Prostate gland (tissue), 2 donors: ENCODE results near the gene PRR12. TPM values are rescaled to one million over a fixed set of nuclear protein-coding genes. Genes with fewer than 3 reads are reported as not detected.

Source experiments
- DNase-seq: peaks from one replicate; pipeline ENCODE4 v3.0.0-alpha.2; 2019; ENCODE audit warnings: low spot score
- H3K27ac ChIP-seq, 2 donors: fragments of 200-600 bp; sonication (generic); 2 replicates each; pipeline ENCODE4 v1.5.1; 2017 to 2019
- H3K27me3 ChIP-seq: fragments of 200-600 bp; sonication (generic); replicated peaks from 2 replicates; pipeline ENCODE4 v1.5.1; 2019; ENCODE audit not compliant: insufficient read depth
- H3K36me3 ChIP-seq, 2 donors: fragments of 200-600 bp; sonication (generic); 1 replicate in 1 of 2; 2 replicates in 1 of 2; pipeline versions ENCODE4 v1.5.1 to v1.8.1; 2017 to 2019
- H3K4me1 ChIP-seq: fragments of 200-600 bp; sonication (generic); replicated peaks from 2 replicates; pipeline ENCODE4 v1.5.1; 2019
- H3K4me3 ChIP-seq, 2 donors: fragments of 200-600 bp; sonication (generic); 2 replicates each; pipeline ENCODE4 v1.5.1; 2017 to 2019
- H3K9me3 ChIP-seq: fragments of 200-600 bp; sonication (generic); 2 replicates; pipeline ENCODE4 v1.5.1; 2017
- CTCF ChIP-seq, 4 experiments: fragments of 200-600 bp in 2 of 4; fragments of 450-650 bp in 2 of 4; sonication (generic) in 2 of 4; IDR thresholded peaks; 1 replicate in 3 of 4; 2 replicates in 1 of 4; pipeline ENCODE4 v1.5.1; 2016 to 2019; ENCODE audit warnings: antibody characterized with exemption in 4 of 4, mild to moderate bottlenecking in 2 of 4, moderate library complexity in 2 of 4
- POLR2A ChIP-seq: fragments of 450-650 bp; IDR thresholded peaks from one replicate; pipeline ENCODE4 v1.6.1; 2016; ENCODE audit warnings: antibody characterized with exemption, mild to moderate bottlenecking
- POLR2AphosphoS5 ChIP-seq: sonication (generic); formaldehyde crosslinking; IDR thresholded peaks from one replicate; pipeline ENCODE4 v1.6.1; 2017; ENCODE audit warnings: antibody characterized with exemption
- WGBS: methylation state at CpG from one replicate; pipeline ENCODE4 v1.1.5; 2018; 5-methylcytosine and 5-hydroxymethylcytosine counted together
- intact Hi-C: fragments of 100-400 bp; cut with DNase I; formaldehyde crosslinking; loops from one replicate; pipeline ENCODE4 v1.14.2; 2022
- total RNA-seq, 2 donors: library from RNA; depleted of rRNA; stranded (reverse); fragments of >200 nt; gene quantifications; one replicate each; pipeline ENCODE4 v1.1.0, GENCODE V29; 2016

PRR12 gene
- total RNA-seq, 2 donors from 2014 or later: 24.0 to 41.9 TPM

GRCh38 chr19:49594993-49595818, 4.2 kb downstream of the PRR12 start:
- intact Hi-C loops: loop anchor here (5.0 kb wide), 1 partner anchor 82 kb away; the partner anchor contains the start of gene PRMT1
- no peaks in the 10 kb centered on the region for H3K9me3 ChIP-seq
- H3K4me3 ChIP-seq: no peak overlapping the region
- 90% methylated on average over 29 of the region's 35 CpGs for WGBS
- H3K4me1 ChIP-seq: peaks cover 3% of the 10 kb centered on the region
- H3K36me3 ChIP-seq: peaks cover 21 to 30% of the 10 kb centered on the region in 2 donors
- H3K27me3 ChIP-seq: no peaks in the 10 kb centered on the region
- no peak for TF ChIP-seq POLR2A
- TF ChIP-seq CTCF (IDR thresholded peaks at IDR 0.05): no peak
- TF ChIP-seq POLR2AphosphoS5: no peak
- no peak overlapping the region for H3K27ac ChIP-seq
- no peak for DNase-seq

- H3K4me3 ChIP-seq: no peak overlapping the region
- H3K27me3 ChIP-seq: no peaks in the 10 kb centered on the region
- H3K4me1 ChIP-seq: peaks cover 3% of the 10 kb centered on the region
- intact Hi-C loops: no loop called here
- 90% methylated on average over 24 of the region's 32 CpGs for WGBS
- no peak overlapping the region for H3K27ac ChIP-seq
- H3K36me3 ChIP-seq: peaks cover 21 to 30% of the 10 kb centered on the region in 2 donors
- TF ChIP-seq POLR2AphosphoS5 (no peak), POLR2A (no peak), CTCF (IDR thresholded peaks at IDR 0.05) (no peak)
- H3K9me3 ChIP-seq: no peaks in the 10 kb centered on the region
- DNase-seq: no peak
Measured at GRCh38 chr19:49595819-49596404, 4.9 kb downstream of the PRR12 start.

GRCh38 chr19:49596407-49596806, 5.4 kb downstream of the PRR12 start:
- TF ChIP-seq POLR2A (no peak), CTCF (IDR thresholded peaks at IDR 0.05) (no peak), POLR2AphosphoS5 (no peak)
- Histone ChIP-seq H3K4me1 (peaks cover 3% of the 10 kb centered on the region), H3K27me3 (no peaks in the 10 kb centered on the region), H3K9me3 (no peaks in the 10 kb centered on the region), H3K4me3 (no peak overlapping the region), H3K36me3 (peaks cover 21 to 30% of the 10 kb centered on the region in 2 donors), H3K27ac (no peak overlapping the region)
- DNase-seq: no peak
- intact Hi-C loops: no loop called here
- 87% methylated on average over 15 of the region's 15 CpGs for WGBS

GRCh38 chr19:49596954-49597702, 6.1 kb downstream of the PRR12 start:
- DNase-seq: no peak
- no peaks in the 10 kb centered on the region for H3K27me3 ChIP-seq
- H3K4me1 ChIP-seq: peaks cover 3% of the 10 kb centered on the region
- H3K36me3 ChIP-seq: peaks cover 21 to 30% of the 10 kb centered on the region in 2 donors
- 95% methylated on average over 65 of the region's 65 CpGs for WGBS
- H3K27ac ChIP-seq: no peak overlapping the region
- H3K4me3 ChIP-seq: no peak overlapping the region
- intact Hi-C loops: no loop called here
- TF ChIP-seq CTCF (IDR thresholded peaks at IDR 0.05): no peak
- TF ChIP-seq POLR2A: no peak
- no peak for TF ChIP-seq POLR2AphosphoS5
- no peaks in the 10 kb centered on the region for H3K9me3 ChIP-seq
